GM12878 (cell line): ENCODE measurements around the gene DLX5. TPM values are rescaled to one million over a fixed set of nuclear protein-coding genes. Genes with fewer than 3 reads are reported as not detected.

ENCODE experiments used
- ATF2 ChIP-seq: IDR thresholded peaks from 2 replicates; pipeline ENCODE4 v1.6.1; 2012; ENCODE audit warnings: low read length, inconsistent platforms
- CEBPB ChIP-seq, 2 experiments: fragments of 150-350 bp in 1 of 2; IDR thresholded peaks; 2 replicates each; pipeline ENCODE4 v1.6.1; 2012 to 2014; ENCODE audit warnings: low read depth in 2 of 2, low read length in 2 of 2, borderline replicate concordance in 1 of 2, inconsistent platforms in 1 of 2
- CHD2 ChIP-seq: IDR thresholded peaks from 2 replicates; pipeline ENCODE4 v1.6.1; 2011; ENCODE audit warnings: low read depth, low read length, improper control_type of control experiment, borderline replicate concordance
- EZH2 ChIP-seq: IDR thresholded peaks from 2 replicates; pipeline ENCODE4 v1.6.1; 2012; ENCODE audit warnings: low read depth, mild to moderate bottlenecking, control low read depth, inconsistent platforms, low read length, borderline replicate concordance; ENCODE audit not compliant: control insufficient read depth
- HDAC2 ChIP-seq: fragments of 200-600 bp; sonication (generic); IDR thresholded peaks from 2 replicates; pipeline ENCODE4 v1.6.1; 2017
- polyA plus RNA-seq, 11 experiments: library from polyadenylated mRNA; depleted of rRNA in 4 of 11; unstranded in 6 of 11; stranded (reverse) in 5 of 11; fragments of >200 nt; fragmentation: Nextera tagmentation in 4 of 11; fragmentation: Illumina TruSeq in 1 of 11; extraction: Ambion mirVana in 4 of 11; extraction: Trizol in 1 of 11; gene quantifications; 1 replicate in 1 of 11; 2 replicates in 10 of 11; pipeline versions ENCODE4 v1.2.1 to v1.2.3, GENCODE V29; 2011 to 2016; ENCODE audit warnings: inconsistent platforms in 2 of 11, missing spikeins in 2 of 11, low read depth in 1 of 11
- total RNA-seq, 4 experiments: library from RNA; depleted of rRNA in 3 of 4; stranded (reverse); fragments of >200 nt in 3 of 4; fragmentation: Illumina TruSeq in 1 of 4; extraction: Trizol in 1 of 4; gene quantifications; 2 replicates each; pipeline versions ENCODE4 v1.2.1 to v1.2.3, GENCODE V29; 2013 to 2021
- TF ChIP-seq, protein P1 (sequence below): IDR thresholded peaks from 2 replicates; pipeline ENCODE4 v1.6.1; 2012; ENCODE audit warnings: mild to moderate bottlenecking, low read depth, low read length

Gene DLX5
- total and polyA plus RNA-seq, 10 of the 15 experiments (the other 5 are each of a cell fraction or from before 2014, with no cell fraction given): not detected

DNA sequence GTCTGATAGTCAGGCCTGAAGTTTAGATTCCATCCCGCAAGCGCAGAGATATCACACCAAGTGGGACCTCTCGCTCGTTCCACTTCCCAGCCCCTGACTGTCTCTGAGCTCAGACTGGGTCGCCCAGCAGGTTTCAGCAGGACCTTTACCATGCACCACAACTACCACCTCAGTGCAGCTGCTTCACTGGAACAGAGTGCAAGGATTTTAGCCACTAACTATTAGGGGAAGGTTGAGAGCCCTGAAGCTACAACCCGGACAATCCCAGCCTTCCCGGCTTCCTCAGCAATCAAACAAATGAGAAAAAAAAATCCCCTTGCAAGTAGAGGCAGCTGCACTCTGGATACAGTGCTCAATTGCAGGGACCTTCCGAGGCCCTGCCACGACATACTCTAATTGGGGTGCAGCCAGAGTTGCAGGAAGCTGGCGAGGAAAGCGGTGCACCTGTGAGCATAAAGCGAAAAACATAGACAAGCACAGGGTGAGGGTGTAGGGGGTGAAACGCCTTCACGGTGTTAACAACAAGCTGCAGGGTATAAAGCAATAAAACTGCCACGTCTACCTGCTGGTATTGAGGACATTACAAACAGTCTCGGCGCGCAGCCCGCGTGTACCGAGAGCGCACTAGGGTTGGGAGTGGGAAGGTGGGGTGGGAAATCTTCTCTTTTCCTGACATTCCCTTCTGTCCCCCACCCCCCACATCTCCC is 21.9 kb downstream of the DLX5 start (continued):
- TF ChIP-seq ATF2 (no peak), CEBPB (IDR thresholded peaks at IDR 0.05; ENCODE audit: borderline replicate concordance in 1 of 2, low read depth in 2 of 2, low read length in 2 of 2) (no peak), EZH2 (no peak), HDAC2 (no peak), CHD2 (no peak)
- TF ChIP-seq, protein P1, sequence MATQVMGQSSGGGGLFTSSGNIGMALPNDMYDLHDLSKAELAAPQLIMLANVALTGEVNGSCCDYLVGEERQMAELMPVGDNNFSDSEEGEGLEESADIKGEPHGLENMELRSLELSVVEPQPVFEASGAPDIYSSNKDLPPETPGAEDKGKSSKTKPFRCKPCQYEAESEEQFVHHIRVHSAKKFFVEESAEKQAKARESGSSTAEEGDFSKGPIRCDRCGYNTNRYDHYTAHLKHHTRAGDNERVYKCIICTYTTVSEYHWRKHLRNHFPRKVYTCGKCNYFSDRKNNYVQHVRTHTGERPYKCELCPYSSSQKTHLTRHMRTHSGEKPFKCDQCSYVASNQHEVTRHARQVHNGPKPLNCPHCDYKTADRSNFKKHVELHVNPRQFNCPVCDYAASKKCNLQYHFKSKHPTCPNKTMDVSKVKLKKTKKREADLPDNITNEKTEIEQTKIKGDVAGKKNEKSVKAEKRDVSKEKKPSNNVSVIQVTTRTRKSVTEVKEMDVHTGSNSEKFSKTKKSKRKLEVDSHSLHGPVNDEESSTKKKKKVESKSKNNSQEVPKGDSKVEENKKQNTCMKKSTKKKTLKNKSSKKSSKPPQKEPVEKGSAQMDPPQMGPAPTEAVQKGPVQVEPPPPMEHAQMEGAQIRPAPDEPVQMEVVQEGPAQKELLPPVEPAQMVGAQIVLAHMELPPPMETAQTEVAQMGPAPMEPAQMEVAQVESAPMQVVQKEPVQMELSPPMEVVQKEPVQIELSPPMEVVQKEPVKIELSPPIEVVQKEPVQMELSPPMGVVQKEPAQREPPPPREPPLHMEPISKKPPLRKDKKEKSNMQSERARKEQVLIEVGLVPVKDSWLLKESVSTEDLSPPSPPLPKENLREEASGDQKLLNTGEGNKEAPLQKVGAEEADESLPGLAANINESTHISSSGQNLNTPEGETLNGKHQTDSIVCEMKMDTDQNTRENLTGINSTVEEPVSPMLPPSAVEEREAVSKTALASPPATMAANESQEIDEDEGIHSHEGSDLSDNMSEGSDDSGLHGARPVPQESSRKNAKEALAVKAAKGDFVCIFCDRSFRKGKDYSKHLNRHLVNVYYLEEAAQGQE: no peak
